Keratinocyte (primary cell): Measurements from ENCODE around the gene TXNDC9.
"Not testable (repeated sequence)": the region's sequence is repeated elsewhere in the genome, so short reads cannot be mapped to it uniquely, and the experiment has no call there.

Source experiments
- EZH2 ChIP-seq: IDR thresholded peaks from one replicate; pipeline ENCODE4 v1.6.1; 2012; ENCODE audit warnings: inconsistent platforms, mild to moderate bottlenecking, low read length, moderate library complexity
- TF ChIP-seq, protein P1 (sequence below), 3 experiments: IDR thresholded peaks in 1 of 3; conservative IDR thresholded peaks in 1 of 3; optimal IDR thresholded peaks in 1 of 3; 2 replicates in 2 of 3; 3 replicates in 1 of 3; pipeline versions ENCODE3 to v1.5.1; 2011; ENCODE audit warnings: low read length in 3 of 3, mild to moderate bottlenecking in 3 of 3, moderate library complexity in 2 of 3, control low read depth in 1 of 3, inconsistent platforms in 1 of 3; ENCODE audit not compliant: insufficient read depth in 2 of 3; ENCODE audit errors: extremely low read depth in 1 of 3

DNA sequence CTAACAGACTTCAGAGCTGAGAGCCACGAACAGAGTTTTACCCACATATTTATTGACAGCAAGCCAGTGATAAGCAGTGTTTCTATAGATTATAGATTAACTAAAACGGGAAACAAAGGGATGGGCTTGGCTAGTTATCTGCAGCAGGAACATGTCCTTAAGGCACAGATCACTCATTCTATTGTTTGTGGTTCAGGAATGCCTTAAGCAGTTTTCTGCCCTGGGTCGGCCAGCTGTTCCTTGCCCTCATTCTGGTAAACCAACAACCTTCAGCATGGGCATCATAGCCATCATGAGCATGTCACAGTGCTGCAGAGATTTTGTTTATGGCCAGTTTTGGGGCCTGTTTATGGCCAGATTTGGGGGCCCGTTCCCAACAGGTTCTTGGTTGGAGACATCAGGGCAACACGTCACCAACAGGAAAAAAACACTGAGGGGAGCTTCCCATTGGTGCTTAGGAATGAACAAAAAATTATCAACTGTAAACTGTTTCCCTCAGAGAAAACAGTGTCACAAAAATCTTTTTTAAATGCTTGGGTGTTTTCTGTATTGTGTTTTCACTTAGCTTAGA is 57.9 kb downstream of the TXNDC9 start:
- not testable (repeated sequence) for TF ChIP-seq EZH2
- TF ChIP-seq, protein P1, sequence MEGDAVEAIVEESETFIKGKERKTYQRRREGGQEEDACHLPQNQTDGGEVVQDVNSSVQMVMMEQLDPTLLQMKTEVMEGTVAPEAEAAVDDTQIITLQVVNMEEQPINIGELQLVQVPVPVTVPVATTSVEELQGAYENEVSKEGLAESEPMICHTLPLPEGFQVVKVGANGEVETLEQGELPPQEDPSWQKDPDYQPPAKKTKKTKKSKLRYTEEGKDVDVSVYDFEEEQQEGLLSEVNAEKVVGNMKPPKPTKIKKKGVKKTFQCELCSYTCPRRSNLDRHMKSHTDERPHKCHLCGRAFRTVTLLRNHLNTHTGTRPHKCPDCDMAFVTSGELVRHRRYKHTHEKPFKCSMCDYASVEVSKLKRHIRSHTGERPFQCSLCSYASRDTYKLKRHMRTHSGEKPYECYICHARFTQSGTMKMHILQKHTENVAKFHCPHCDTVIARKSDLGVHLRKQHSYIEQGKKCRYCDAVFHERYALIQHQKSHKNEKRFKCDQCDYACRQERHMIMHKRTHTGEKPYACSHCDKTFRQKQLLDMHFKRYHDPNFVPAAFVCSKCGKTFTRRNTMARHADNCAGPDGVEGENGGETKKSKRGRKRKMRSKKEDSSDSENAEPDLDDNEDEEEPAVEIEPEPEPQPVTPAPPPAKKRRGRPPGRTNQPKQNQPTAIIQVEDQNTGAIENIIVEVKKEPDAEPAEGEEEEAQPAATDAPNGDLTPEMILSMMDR (optimal IDR thresholded peaks at IDR 0.05 in 1 of 3, IDR thresholded peaks at IDR 0.05 in 1 of 3, conservative IDR thresholded peaks at IDR 0.05 in 1 of 3; ENCODE audit: extremely low read depth in 1 of 3, insufficient read depth in 2 of 3, low read length in 3 of 3) = not testable (repeated sequence)
